GM23248 (cell line): ENCODE measurements around the gene STRAP. TPM values are rescaled to one million over a fixed set of nuclear protein-coding genes. Genes with fewer than 3 reads are reported as not detected.
A peak's percentile ranks its signal among the peaks of the same experiment; 100 is the strongest.
"Not testable (repeated sequence)": the region's sequence is repeated elsewhere in the genome, so short reads cannot be mapped to it uniquely, and the experiment has no call there.

Experiments used
- DNase-seq: peaks from one replicate; pipeline ENCODE4 v3.0.0-alpha.2; 2015
- H2AFZ ChIP-seq: fragments of 200-600 bp; sonication (generic); 2 replicates; pipeline ENCODE4 v1.6.1; 2016; ENCODE audit warnings: antibody characterized with exemption
- H3F3A ChIP-seq: fragments of 200-600 bp; sonication (generic); 2 replicates; pipeline ENCODE4 v1.6.1; 2016; ENCODE audit warnings: mild to moderate bottlenecking, antibody characterized with exemption, mixed run types; ENCODE audit not compliant: insufficient read depth
- H3K27ac ChIP-seq: fragments of 200-600 bp; sonication (generic); 2 replicates; pipeline ENCODE4 v1.5.1; 2016; ENCODE audit warnings: mild to moderate bottlenecking
- H3K27me3 ChIP-seq: fragments of 200-600 bp; sonication (generic); replicated peaks from 2 replicates; pipeline ENCODE4 v1.6.1; 2016; ENCODE audit warnings: mild to moderate bottlenecking; ENCODE audit not compliant: insufficient read depth
- H3K36me3 ChIP-seq: fragments of 200-600 bp; sonication (generic); 2 replicates; pipeline ENCODE4 v1.6.1; 2016; ENCODE audit warnings: low read depth, mild to moderate bottlenecking
- H3K4me1 ChIP-seq: fragments of 200-600 bp; sonication (generic); 2 replicates; pipeline ENCODE4 v1.6.1; 2016; ENCODE audit warnings: mild to moderate bottlenecking; ENCODE audit not compliant: insufficient read depth
- H3K4me2 ChIP-seq: fragments of 200-600 bp; sonication (generic); one replicate; pipeline ENCODE4 v1.6.1; 2016; ENCODE audit warnings: mild to moderate bottlenecking; ENCODE audit not compliant: unreplicated experiment
- H3K4me3 ChIP-seq: fragments of 200-600 bp; sonication (generic); 2 replicates; pipeline ENCODE4 v1.5.1; 2016; ENCODE audit warnings: mild to moderate bottlenecking
- H3K79me2 ChIP-seq: fragments of 200-600 bp; sonication (generic); 2 replicates; pipeline ENCODE4 v1.6.1; 2016; ENCODE audit warnings: mild to moderate bottlenecking; ENCODE audit not compliant: insufficient read depth
- H3K9ac ChIP-seq: fragments of 200-600 bp; sonication (generic); 2 replicates; pipeline ENCODE4 v1.6.1; 2016; ENCODE audit warnings: mild to moderate bottlenecking
- H3K9me2 ChIP-seq: fragments of 200-600 bp; sonication (generic); 2 replicates; pipeline ENCODE4 v1.6.1; 2016; ENCODE audit warnings: mixed run types, mild to moderate bottlenecking, moderate library complexity; ENCODE audit not compliant: insufficient read depth
- H3K9me3 ChIP-seq: fragments of 200-600 bp; sonication (generic); one replicate; pipeline ENCODE4 v1.6.1; 2017; ENCODE audit warnings: low read depth
- H4K20me1 ChIP-seq: fragments of 200-600 bp; sonication (generic); 2 replicates; pipeline ENCODE4 v1.6.0; 2016; ENCODE audit not compliant: insufficient read depth
- EZH2 ChIP-seq: fragments of 200-600 bp; sonication (generic); IDR thresholded peaks from 2 replicates; pipeline ENCODE4 v1.6.1; 2018; ENCODE audit warnings: antibody characterized with exemption, mild to moderate bottlenecking; ENCODE audit not compliant: insufficient read depth, poor library complexity, severe bottlenecking
- EZH2phosphoT487 ChIP-seq: fragments of 200-600 bp; sonication (generic); IDR thresholded peaks from 2 replicates; pipeline ENCODE4 v1.6.1; 2018; ENCODE audit warnings: antibody characterized with exemption, moderate library complexity, mild to moderate bottlenecking, low read depth; ENCODE audit not compliant: insufficient read depth
- WGBS, 2 experiments: methylation state at CpG; one replicate each; pipeline ENCODE4 v1.1.6; 2015 to 2017; ENCODE audit warnings: low lambda C conversion rate in 2 of 2, low coverage in 1 of 2; ENCODE audit errors: missing lambda C conversion rate in 2 of 2; 5-methylcytosine and 5-hydroxymethylcytosine counted together
- in situ Hi-C: fragments of 300-500 bp; cut with MboI; formaldehyde crosslinking; loops from 2 replicates; pipeline ENCODE4 v1.15.0; 2020
- polyA plus RNA-seq: library from polyadenylated mRNA; unstranded; fragments of >200 nt; fragmentation: Nextera tagmentation; extraction: Ambion mirVana; gene quantifications from 2 replicates; pipeline ENCODE4 v1.2.1, GENCODE V29; 2016
- total RNA-seq: library from RNA; depleted of rRNA; stranded (reverse); fragments of >200 nt; shearing (Covaris generic); gene quantifications from 2 replicates; pipeline ENCODE4 v1.2.3, GENCODE V29; 2014

The STRAP gene
- total and polyA plus RNA-seq, 2 experiments from 2014 or later: 128 to 284 TPM

DNA sequence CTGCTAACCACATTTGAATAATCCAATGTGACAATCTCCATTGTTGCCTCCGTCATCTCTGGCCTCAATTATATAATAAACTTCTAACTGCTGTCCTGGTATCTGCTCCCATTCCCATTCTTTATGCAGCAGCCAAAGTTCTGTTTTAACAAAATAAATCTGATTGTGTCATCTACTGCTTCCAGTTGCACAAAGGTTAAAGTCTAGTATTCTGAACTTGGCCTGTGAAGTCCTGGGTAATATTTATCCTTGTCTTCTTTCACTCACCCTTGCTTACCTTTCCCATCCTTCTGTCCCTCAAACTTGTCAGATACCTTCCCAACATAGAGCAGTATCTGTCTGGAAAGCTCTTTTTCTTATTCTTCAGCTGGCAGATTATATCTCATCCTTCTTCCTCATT is 19.3 kb upstream of the STRAP start:
- no peaks in the 10 kb centered on the region for H3F3A ChIP-seq
- H4K20me1 ChIP-seq: no peaks in the 10 kb centered on the region
- no peak overlapping the region for H3K27ac ChIP-seq
- H3K9ac ChIP-seq: no peak overlapping the region
- H3K4me3 ChIP-seq: no peak overlapping the region
- WGBS, 2 experiments: 83 to 100% methylated on average over 1 of the region's 1 CpG
- H3K4me1 ChIP-seq: peaks cover 8% of the 10 kb centered on the region; the same call in 1 of the 2 replicates
- H3K9me3 ChIP-seq: no peaks in the 10 kb centered on the region
- no peaks in the 10 kb centered on the region for H3K27me3 ChIP-seq
- in situ Hi-C loops: loop anchor here (25.0 kb wide), 1 partner anchor 576 kb away; no protein-coding TSS in a partner anchor
- H2AFZ ChIP-seq: no peak overlapping the region
- no peak overlapping the region for H3K4me2 ChIP-seq
- H3K36me3 ChIP-seq: no peaks in the 10 kb centered on the region
- H3K79me2 ChIP-seq: no peaks in the 10 kb centered on the region
- DNase-seq: no peak
- TF ChIP-seq EZH2: no peak
- TF ChIP-seq EZH2phosphoT487: no peak
- H3K9me2 ChIP-seq: no peaks in the 10 kb centered on the region

DNA sequence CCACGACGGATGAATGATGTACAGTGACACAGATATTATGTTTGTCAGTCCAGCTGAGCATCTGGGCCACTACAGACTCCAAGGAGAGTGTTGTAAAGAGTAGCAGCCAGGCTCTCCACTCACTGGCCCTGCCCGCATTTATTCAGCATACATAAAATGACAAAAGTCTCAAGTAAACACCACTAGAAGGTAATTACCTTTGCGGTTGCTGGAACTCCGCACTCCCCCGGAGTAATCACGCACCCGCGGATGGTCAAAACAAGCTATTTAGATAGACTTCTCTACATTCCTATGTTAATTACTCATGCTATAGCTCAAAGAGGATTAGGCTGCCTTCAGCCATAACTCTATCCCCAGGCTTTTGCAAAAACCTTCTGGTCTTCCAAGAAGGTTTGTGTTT is 18.8 kb upstream of the STRAP start:
- H3K79me2 ChIP-seq: no peaks in the 10 kb centered on the region
- H3K9me2 ChIP-seq: no peaks in the 10 kb centered on the region
- in situ Hi-C loops: loop anchor here (25.0 kb wide), 1 partner anchor 576 kb away; no protein-coding TSS in a partner anchor
- H3F3A ChIP-seq: no peaks in the 10 kb centered on the region
- no peak overlapping the region for H3K9ac ChIP-seq
- no peak overlapping the region for H3K4me2 ChIP-seq
- H3K9me3 ChIP-seq: no peaks in the 10 kb centered on the region
- H3K4me1 ChIP-seq: peaks cover 8% of the 10 kb centered on the region; the same call in 1 of the 2 replicates
- no peak overlapping the region for H3K4me3 ChIP-seq
- no peaks in the 10 kb centered on the region for H3K27me3 ChIP-seq
- peak; percentile 38 for DNase-seq
- no peak for TF ChIP-seq EZH2
- no peak for TF ChIP-seq EZH2phosphoT487
- no peak overlapping the region for H2AFZ ChIP-seq
- H4K20me1 ChIP-seq: no peaks in the 10 kb centered on the region
- 31 to 32% methylated on average over 9 of the region's 9 CpGs for whole genome bisulfite sequencing, 2 experiments
- no peak overlapping the region for H3K27ac ChIP-seq
- no peaks in the 10 kb centered on the region for H3K36me3 ChIP-seq

DNA sequence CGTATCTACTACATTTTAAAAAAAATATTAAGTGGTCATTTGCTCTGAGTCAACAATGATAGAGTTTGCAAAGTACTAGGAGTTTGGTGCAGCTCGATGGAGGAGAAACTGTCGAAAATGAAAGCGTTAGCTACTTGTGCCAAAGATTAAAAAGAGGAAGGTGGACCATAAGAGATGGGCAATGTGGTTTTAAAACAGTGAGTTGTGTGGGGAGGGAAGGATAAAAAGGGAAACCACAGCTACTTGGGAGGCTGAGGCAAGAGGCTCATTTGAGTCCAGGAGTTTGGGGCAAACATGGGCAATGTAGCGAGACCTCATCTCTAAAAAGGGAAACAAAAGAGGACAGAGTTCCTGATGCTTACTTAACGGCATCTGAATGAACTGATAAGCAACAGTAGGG is 18.2 kb upstream of the STRAP start:
- Histone ChIP-seq H3K4me1 (peaks cover 8% of the 10 kb centered on the region; the same call in 1 of the 2 replicates), H3F3A (no peaks in the 10 kb centered on the region), H4K20me1 (no peaks in the 10 kb centered on the region), H3K79me2 (no peaks in the 10 kb centered on the region), H2AFZ (no peak overlapping the region), H3K9ac (no peak overlapping the region), H3K4me3 (no peak overlapping the region), H3K36me3 (no peaks in the 10 kb centered on the region), H3K27ac (no peak overlapping the region), H3K27me3 (no peaks in the 10 kb centered on the region), H3K9me3 (no peaks in the 10 kb centered on the region), H3K4me2 (no peak overlapping the region), H3K9me2 (no peaks in the 10 kb centered on the region)
- in situ Hi-C loops: loop anchor here (25.0 kb wide), 1 partner anchor 577 kb away; no protein-coding TSS in a partner anchor
- DNase-seq: no peak
- 92 to 98% methylated on average over 6 of the region's 6 CpGs for WGBS, 2 experiments
- TF ChIP-seq EZH2: no peak
- TF ChIP-seq EZH2phosphoT487: no peak

DNA sequence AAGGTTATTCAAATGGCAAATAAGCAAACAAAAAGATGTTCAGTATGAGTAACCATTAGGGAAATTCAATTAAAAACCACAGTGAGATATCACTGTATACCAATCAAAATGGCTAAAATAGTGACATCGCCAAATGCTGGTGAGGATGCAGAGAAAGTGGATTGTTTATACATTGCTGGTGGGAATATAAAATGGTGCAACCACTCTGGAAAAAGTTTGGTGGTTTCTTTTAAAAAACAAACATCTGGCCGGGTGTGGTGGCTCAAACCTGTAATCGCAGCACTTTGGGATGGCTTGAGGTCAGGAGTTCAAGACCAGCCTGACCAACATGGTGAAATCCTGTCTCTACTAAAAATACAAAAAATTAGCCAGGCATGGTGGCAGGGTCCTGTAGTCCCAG is 14.0 kb upstream of the STRAP start:
- in situ Hi-C loops: loop anchor here (25.0 kb wide), 1 partner anchor 581 kb away; no protein-coding TSS in a partner anchor
- H3F3A ChIP-seq: no peaks in the 10 kb centered on the region
- no peak for TF ChIP-seq EZH2phosphoT487
- TF ChIP-seq EZH2: no peak
- H3K27ac ChIP-seq: no peak overlapping the region
- H2AFZ ChIP-seq: no peak overlapping the region
- H3K9ac ChIP-seq: no peak overlapping the region
- no peaks in the 10 kb centered on the region for H3K9me3 ChIP-seq
- no peaks in the 10 kb centered on the region for H3K79me2 ChIP-seq
- DNase-seq: no peak
- H3K4me3 ChIP-seq: no peak overlapping the region
- no peaks in the 10 kb centered on the region for H4K20me1 ChIP-seq
- H3K36me3 ChIP-seq: no peaks in the 10 kb centered on the region
- 74 to 78% methylated on average over 3 of the region's 3 CpGs for WGBS, 2 experiments
- H3K9me2 ChIP-seq: no peaks in the 10 kb centered on the region
- H3K4me2 ChIP-seq: no peak overlapping the region
- no peaks in the 10 kb centered on the region for H3K27me3 ChIP-seq
- peaks cover 7% of the 10 kb centered on the region; the same call in 1 of the 2 replicates for H3K4me1 ChIP-seq

DNA sequence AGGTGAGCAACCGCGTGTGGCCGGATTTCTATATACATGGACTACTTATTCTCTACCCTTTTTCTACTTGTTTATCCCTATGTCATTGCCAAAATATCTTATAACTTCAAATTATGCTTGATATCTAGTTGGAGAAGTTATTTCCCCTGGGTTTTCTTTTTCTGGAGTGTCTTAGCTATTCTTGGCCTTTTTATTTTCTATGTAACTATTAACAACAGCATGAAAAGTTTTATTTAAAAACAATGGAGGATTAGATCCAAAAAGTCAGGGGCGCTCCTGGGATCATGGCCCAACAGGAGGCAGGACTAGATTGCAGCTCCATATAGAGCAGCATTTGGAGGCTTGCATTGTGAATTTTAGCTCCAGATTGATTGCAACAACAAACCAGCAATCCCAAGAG is 8.6 kb upstream of the STRAP start:
- H2AFZ ChIP-seq: no peak overlapping the region
- 83 to 87% methylated on average over 4 of the region's 4 CpGs for WGBS, 2 experiments
- H3K79me2 ChIP-seq: no peaks in the 10 kb centered on the region
- no peak overlapping the region for H3K27ac ChIP-seq
- H3K9me3 ChIP-seq: no peaks in the 10 kb centered on the region
- H3K4me2 ChIP-seq: no peak overlapping the region
- no peaks in the 10 kb centered on the region for H3F3A ChIP-seq
- no peaks in the 10 kb centered on the region for H3K27me3 ChIP-seq
- DNase-seq: no peak
- H4K20me1 ChIP-seq: no peaks in the 10 kb centered on the region
- H3K4me1 ChIP-seq: no peaks in the 10 kb centered on the region
- in situ Hi-C loops: loop anchor here (25.0 kb wide), 1 partner anchor 586 kb away; no protein-coding TSS in a partner anchor
- H3K4me3 ChIP-seq: no peak overlapping the region
- H3K36me3 ChIP-seq: no peaks in the 10 kb centered on the region
- no peak overlapping the region for H3K9ac ChIP-seq
- H3K9me2 ChIP-seq: no peaks in the 10 kb centered on the region
- TF ChIP-seq EZH2: no peak
- TF ChIP-seq EZH2phosphoT487: no peak

DNA sequence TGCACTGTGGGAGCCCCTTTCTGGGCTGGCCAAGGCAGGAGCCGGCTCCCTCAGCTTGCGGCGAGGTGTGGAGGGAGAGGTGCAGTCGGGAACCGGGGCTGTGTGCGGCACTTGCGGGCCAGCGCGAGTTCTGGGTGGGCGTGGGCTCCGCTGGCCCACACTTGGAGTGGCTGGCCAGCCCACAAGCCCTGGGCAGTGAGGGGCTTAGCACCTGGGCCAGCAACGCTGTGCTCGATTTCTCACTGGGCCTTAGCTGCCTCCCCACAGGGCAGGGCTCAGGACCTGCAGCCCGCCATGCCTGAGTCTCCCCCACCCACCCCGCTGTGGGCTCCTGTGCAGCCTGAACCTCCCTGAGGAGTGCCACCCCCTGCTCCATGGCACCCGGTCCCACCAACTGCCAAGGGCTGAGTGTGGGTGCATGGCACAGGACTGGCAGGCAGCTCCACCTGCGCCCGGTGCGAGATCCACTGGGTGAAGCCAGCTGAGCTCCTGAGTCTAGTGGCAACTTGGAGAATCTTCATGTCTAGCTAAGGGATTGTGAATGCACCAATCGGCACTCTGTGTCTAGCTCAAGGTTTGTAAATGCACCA is 7.5 kb upstream of the STRAP start:
- H4K20me1 ChIP-seq, H3K79me2 ChIP-seq, H3F3A ChIP-seq, H3K27me3 ChIP-seq, H3K4me1 ChIP-seq, H3K4me3 ChIP-seq, H3K9me2 ChIP-seq, H3K36me3 ChIP-seq, H2AFZ ChIP-seq, DNase-seq, H3K9me3 ChIP-seq, H3K4me2 ChIP-seq, H3K27ac ChIP-seq, H3K9ac ChIP-seq: not testable (repeated sequence)
- in situ Hi-C loops: loop anchor here (25.0 kb wide), 1 partner anchor 587 kb away; no protein-coding TSS in a partner anchor
- 91 to 92% methylated on average over 11 to 20 of the region's 20 CpGs for WGBS, 2 experiments
